ENCODE results near the gene KCNRG. TPM values are rescaled to one million over a fixed set of nuclear protein-coding genes. Genes with fewer than 3 reads are reported as not detected.

Gene KCNRG
- total and polyA plus RNA-seq, 9 of the 15 experiments (the other 6 are each of a cell fraction or from before 2014, with no cell fraction given), result 0.36 to 1.1 (median 0.53) TPM

DNA sequence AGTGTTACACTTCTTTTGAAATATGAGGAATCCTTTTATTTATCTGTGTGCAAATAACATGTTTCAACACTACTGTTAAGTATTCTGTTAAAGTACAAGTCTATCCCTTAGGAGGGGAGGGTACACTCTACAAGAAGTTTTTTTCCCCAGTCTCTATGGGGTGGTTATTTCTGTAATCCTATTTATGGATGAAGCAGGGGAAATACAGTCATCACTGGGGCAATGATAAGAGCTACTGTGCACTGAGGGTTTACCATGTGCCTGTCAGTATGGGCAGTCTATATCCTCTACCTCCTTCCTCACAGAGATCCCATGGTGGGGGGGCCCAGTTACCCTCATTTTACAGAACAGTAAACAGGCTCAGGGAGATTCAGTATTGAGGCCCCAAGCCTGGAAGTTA is 35.0 kb upstream of the KCNRG start:
- Histone ChIP-seq H3K4me1 (replicated peaks in 1 of 2; ENCODE audit: control insufficient read depth in 2 of 2, insufficient read depth in 2 of 2, low read length in 2 of 2) (no peaks in the 10 kb centered on the region; a peak in 3 of 5 replicates), H3K9me1 (ENCODE audit: control insufficient read depth, insufficient read depth, low read length) (no peaks in the 10 kb centered on the region), H3K4me2 (ENCODE audit: insufficient read depth, low read length) (no peak overlapping the region), H2AFZ (ENCODE audit: low read depth, low read length) (no peak overlapping the region), H3K4me3 (no peak overlapping the region), H3K9me3 (replicated peaks; ENCODE audit: control insufficient read depth, insufficient read depth, low read depth, low read length) (no peaks in the 10 kb centered on the region), H4K20me1 (replicated peaks; ENCODE audit: control insufficient read depth, insufficient read depth, low read length) (no peaks in the 10 kb centered on the region), H3K36me3 (ENCODE audit: control insufficient read depth, insufficient read depth, low read length) (no peaks in the 10 kb centered on the region), H3K27me3 (ENCODE audit: control insufficient read depth in 2 of 2, insufficient read depth in 2 of 2, low read length in 2 of 2) (no peaks in the 10 kb centered on the region), H3K79me2 (ENCODE audit: control insufficient read depth, insufficient read depth, low read length) (no peaks in the 10 kb centered on the region), H3K9ac (ENCODE audit: insufficient read depth in 1 of 2, low read depth in 2 of 2, low read length in 2 of 2) (no peak overlapping the region), H3K27ac (ENCODE audit: extremely low read depth, low read depth, low read length) (no peak overlapping the region)
- POLR2A ChIA-PET, result interaction anchor here (0.7 to 1.1 kb wide), 3 partner anchors 17 to 937 kb away, joined by 3 to 4 read pairs (median 3); no protein-coding TSS in a partner anchor
- no peak for ATAC-seq
- BruUV-seq (replicated peaks), result no TSS peak
- TF ChIP-seq CBFA2T2 (conservative IDR thresholded peaks at IDR 0.05) (no peak), ZHX1 (conservative IDR thresholded peaks at IDR 0.05; ENCODE audit: low read length) (no peak), POLR2AphosphoS5 (IDR thresholded peaks at IDR 0.05; ENCODE audit: control insufficient read depth, insufficient read depth, low read depth, low read length) (no peak), GTF2F1 (IDR thresholded peaks at IDR 0.05; ENCODE audit: low read depth, low read length) (no peak), NR1H2 (CRISPR knock-in tag; IDR thresholded peaks at IDR 0.05) (no peak), L3MBTL2 (IDR thresholded peaks at IDR 0.05) (no peak), ELK3 (CRISPR knock-in tag; IDR thresholded peaks at IDR 0.05) (no peak), KLF10 (CRISPR knock-in tag; IDR thresholded peaks at IDR 0.05) (no peak)
- TF ChIP-seq, protein P1, sequence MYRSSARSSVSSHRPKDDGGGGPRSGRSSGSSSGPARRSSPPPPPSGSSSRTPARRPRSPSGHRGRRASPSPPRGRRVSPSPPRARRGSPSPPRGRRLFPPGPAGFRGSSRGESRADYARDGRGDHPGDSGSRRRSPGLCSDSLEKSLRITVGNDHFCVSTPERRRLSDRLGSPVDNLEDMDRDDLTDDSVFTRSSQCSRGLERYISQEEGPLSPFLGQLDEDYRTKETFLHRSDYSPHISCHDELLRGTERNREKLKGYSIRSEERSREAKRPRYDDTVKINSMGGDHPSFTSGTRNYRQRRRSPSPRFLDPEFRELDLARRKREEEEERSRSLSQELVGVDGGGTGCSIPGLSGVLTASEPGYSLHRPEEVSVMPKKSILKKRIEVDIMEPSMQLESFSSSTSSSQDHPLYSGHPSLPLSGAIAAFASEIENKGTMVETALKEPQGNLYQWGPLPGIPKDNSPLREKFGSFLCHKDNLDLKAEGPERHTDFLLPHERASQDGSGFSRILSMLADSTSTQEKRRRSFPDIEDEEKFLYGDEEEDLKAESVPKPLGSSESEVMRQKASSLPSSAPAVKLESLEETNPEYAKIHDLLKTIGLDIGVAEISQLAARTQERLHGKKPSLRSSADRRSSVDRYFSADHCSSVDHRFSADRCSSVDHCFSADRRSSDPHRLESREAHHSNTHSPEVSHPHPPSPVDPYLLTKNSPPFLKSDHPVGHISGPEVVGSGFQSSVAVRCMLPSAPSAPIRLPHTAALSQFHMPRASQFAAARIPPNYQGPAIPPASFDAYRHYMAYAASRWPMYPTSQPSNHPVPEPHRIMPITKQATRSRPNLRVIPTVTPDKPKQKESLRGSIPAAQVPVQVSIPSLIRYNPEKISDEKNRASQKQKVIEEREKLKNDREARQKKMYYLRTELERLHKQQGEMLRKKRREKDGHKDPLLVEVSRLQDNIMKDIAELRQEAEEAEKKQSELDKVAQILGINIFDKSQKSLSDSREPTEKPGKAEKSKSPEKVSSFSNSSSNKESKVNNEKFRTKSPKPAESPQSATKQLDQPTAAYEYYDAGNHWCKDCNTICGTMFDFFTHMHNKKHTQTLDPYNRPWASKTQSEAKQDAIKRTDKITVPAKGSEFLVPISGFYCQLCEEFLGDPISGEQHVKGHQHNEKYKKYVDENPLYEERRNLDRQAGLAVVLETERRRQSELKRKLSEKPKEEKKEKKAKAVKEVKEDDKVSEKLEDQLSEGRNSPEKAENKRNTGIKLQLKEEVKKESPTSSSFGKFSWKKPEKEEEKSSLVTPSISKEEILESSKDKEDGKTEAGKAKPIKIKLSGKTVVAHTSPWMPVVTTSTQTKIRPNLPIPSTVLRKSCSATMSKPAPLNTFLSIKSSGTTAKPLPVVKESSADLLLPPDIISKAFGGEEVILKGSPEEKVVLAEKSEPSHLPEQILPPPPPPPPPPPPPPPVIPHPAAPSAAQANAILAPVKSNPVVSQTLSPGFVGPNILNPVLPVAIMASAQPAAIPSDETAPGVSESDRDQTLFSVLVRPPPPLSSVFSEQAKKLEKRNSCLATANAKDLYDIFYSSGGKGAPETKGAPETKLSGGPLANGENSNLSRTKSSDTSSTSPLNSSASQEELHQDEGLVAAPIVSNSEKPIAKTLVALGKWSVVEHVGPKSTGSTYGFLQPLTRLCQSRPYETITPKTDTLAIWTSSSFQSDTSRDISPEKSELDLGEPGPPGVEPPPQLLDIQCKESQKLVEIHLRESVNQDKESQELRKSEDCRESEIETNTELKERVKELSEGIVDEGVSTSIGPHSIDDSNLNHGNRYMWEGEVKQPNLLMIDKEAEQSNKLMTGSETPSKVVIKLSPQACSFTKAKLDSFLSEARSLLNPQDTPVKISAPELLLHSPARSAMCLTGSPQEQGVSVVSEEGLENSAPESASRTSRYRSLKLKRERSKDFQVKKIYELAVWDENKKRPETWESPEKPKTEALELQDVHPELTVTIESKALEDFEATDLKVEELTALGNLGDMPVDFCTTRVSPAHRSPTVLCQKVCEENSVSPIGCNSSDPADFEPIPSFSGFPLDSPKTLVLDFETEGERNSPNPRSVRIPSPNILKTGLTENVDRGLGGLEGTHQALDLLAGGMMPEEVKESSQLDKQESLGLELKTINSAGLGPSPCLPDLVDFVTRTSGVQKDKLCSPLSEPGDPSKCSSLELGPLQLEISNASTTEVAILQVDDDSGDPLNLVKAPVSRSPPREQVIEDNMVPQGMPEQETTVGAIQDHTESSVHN (IDR thresholded peaks at IDR 0.05; ENCODE audit: borderline replicate concordance in 1 of 2, low read depth in 1 of 2), result no peak
- intact Hi-C loops (cut with micrococcal nuclease), result no loop called here
- FAIRE-seq, result no peak
- DNase-seq (ENCODE audit: extremely low read depth in 1 of 4, low spot score in 3 of 4), result no peak
- in situ Hi-C loops (cut with MboI), result loop anchor here (25.0 kb wide), 1 partner anchor 432 kb away; no protein-coding TSS in a partner anchor
- CTCF ChIA-PET (ENCODE audit: low intra/inter-chr PET ratio), result no interaction called here
